Astrocyte (in vitro differentiated cells and primary cell): ENCODE results near the gene PGRMC1.

Source experiments
- EZH2 ChIP-seq: IDR thresholded peaks from 2 replicates; pipeline ENCODE4 v1.6.1; 2012; ENCODE audit warnings: mild to moderate bottlenecking, low read length, inconsistent platforms; ENCODE audit not compliant: insufficient read depth
- TF ChIP-seq, protein P1 (sequence below): IDR thresholded peaks from 2 replicates; pipeline ENCODE4 v1.5.1; 2011; ENCODE audit warnings: low read depth, mild to moderate bottlenecking, inconsistent platforms, low read length, moderate library complexity; ENCODE audit not compliant: insufficient read depth

DNA sequence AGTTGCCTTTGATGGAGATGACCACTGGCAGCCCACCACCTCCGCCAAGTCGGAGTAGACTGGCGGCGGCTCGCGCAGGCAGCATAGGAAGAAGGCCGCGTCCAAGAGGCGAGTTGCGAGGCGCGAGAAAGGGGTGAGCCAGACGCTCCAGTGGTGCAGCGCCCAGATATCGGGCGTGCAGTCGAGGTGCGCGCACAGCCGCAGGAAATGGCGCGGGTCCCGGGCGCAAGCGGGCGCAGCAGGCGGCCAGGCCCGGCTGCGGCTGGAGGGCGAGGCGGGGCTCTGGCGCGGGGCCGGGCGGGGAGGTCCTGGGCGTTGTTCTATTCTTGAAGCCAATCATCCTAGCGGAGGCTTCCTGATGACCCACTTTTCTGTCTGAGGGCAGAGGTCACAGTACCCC, 13.2 kb upstream of the PGRMC1 start:
- TF ChIP-seq, protein P1, sequence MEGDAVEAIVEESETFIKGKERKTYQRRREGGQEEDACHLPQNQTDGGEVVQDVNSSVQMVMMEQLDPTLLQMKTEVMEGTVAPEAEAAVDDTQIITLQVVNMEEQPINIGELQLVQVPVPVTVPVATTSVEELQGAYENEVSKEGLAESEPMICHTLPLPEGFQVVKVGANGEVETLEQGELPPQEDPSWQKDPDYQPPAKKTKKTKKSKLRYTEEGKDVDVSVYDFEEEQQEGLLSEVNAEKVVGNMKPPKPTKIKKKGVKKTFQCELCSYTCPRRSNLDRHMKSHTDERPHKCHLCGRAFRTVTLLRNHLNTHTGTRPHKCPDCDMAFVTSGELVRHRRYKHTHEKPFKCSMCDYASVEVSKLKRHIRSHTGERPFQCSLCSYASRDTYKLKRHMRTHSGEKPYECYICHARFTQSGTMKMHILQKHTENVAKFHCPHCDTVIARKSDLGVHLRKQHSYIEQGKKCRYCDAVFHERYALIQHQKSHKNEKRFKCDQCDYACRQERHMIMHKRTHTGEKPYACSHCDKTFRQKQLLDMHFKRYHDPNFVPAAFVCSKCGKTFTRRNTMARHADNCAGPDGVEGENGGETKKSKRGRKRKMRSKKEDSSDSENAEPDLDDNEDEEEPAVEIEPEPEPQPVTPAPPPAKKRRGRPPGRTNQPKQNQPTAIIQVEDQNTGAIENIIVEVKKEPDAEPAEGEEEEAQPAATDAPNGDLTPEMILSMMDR, result no peak
- TF ChIP-seq EZH2, result no peak
